ENCODE data around the gene OPRL1.
A peak's percentile ranks its signal among the peaks of the same experiment; 100 is the strongest.

Gene OPRL1

GRCh38 chr20:64072498-64073063 is 7.3 kb upstream of the OPRL1 start:
- DNase-seq = no peak

GRCh38 chr20:64073476-64074183 is 6.3 kb upstream of the OPRL1 start:
- DNase-seq = no peak

GRCh38 chr20:64074184-64074789 is 5.6 kb upstream of the OPRL1 start:
- no peak for DNase-seq

GRCh38 chr20:64074963-64075362 is 4.9 kb upstream of the OPRL1 start:
- no peak for DNase-seq

GRCh38 chr20:64075556-64075955 is 4.3 kb upstream of the OPRL1 start:
- DNase-seq = no peak

- DNase-seq = no peak
These were observed 3.6 kb upstream of the OPRL1 start for GRCh38 chr20:64076061-64076997.

GRCh38 chr20:64077094-64077493 is 2.8 kb upstream of the OPRL1 start:
- DNase-seq = peak; percentile 33

- DNase-seq = no peak
These were observed 2.4 kb upstream of the OPRL1 start for GRCh38 chr20:64077541-64077875.

GRCh38 chr20:64077876-64078551 is 1.9 kb upstream of the OPRL1 start:
- DNase-seq = peak; percentile 73

GRCh38 chr20:64078934-64079272 is 979 bp upstream of the OPRL1 start:
- DNase-seq = no peak

GRCh38 chr20:64079273-64080012 is 439 bp upstream of the OPRL1 start, which contains the start of gene RGS19:
RGS19 (minus strand) TSS chr20:64079518; CDS start chr20:64076886, 2,632 bp downstream.
- DNase-seq = peak; percentile 68

GRCh38 chr20:64080813-64081623 is 1.1 kb downstream of the OPRL1 start:
- no peak for DNase-seq

- no peak for DNase-seq
These were observed 1.7 kb downstream of the OPRL1 start for GRCh38 chr20:64081624-64081964.

GRCh38 chr20:64082126-64082731 is 2.3 kb downstream of the OPRL1 start:
- DNase-seq = no peak

GRCh38 chr20:64082820-64083377 is 3.0 kb downstream of the OPRL1 start:
- no peak for DNase-seq

GRCh38 chr20:64083378-64083803 is 3.5 kb downstream of the OPRL1 start:
- peak; percentile 52 for DNase-seq

GRCh38 chr20:64083804-64084684 is 4.2 kb downstream of the OPRL1 start, which contains the start of gene LKAAEAR1:
LKAAEAR1 (minus strand) TSS chr20:64084398; CDS start chr20:64084219, 179 bp downstream.
- DNase-seq = no peak

- DNase-seq = no peak
These were observed 4.8 kb downstream of the OPRL1 start for GRCh38 chr20:64084685-64085152.

GRCh38 chr20:64086801-64087200 is 6.9 kb downstream of the OPRL1 start:
- DNase-seq = no peak
